Measurements from ENCODE around the gene USP10.
"Not testable (repeated sequence)": the region's sequence is repeated elsewhere in the genome, so short reads cannot be mapped to it uniquely, and the experiment has no call there.

The USP10 gene

DNA sequence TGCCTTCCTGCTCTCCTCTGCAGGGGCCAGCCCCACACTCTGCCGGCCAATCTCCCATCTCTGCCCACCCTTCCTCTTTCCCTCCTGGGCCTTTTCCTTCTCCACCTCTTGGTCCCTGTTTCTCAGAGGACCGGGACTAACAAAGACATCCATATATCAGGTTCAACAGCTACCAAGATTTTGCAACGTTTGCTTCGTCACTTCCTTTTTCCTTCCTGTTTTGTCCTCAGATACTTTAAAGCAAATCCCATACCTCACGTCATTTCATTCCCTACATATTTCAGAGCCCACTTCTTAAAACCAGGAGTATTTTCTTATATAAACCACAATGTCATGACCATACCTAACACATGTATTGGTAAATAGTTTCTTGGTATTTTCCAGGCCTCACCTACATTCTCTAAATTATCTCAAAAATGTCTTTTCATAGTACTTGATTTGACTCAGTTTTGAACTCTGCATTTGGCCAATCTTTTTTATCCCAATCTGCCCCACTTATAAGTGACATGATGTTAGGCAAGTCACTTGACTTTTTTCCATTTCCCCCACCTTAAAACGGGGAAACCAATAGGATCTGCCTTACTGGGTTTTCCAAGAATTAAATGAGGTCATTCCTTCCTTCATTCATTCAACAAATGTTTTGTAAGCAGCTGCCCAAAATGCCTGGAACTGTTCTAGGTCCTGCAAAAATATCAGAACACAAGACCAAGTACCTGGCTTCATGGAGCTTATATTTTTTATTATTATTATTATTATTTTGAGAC is 7.2 kb upstream of the USP10 start:
- no peak overlapping the region for H3K27ac ChIP-seq
- DNase-seq (ENCODE audit: low read depth, low spot score): no peak

DNA sequence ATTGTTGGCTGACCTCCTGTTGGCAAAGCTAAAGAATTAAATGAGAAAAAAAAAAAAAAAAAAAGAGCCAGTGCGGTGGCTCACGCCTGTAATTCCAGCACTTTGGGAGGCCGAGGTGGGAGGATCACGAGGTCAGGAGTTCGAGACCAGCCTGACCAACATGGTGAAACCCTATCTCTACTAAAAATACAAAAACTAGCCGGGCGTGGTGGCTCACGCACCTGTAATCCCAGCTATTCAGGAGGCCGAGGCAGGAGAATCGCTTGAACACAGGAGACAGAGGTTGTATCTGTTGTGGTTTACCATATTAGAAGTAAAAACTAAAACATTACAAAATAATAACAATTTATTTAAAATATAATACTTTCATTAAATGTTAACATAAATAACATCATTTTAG is 5.9 kb upstream of the USP10 start:
- DNase-seq (ENCODE audit: low read depth, low spot score); H3K27ac ChIP-seq: not testable (repeated sequence)

- no peak for DNase-seq (ENCODE audit: low read depth, low spot score)
- H3K27ac ChIP-seq: no peak overlapping the region
These were observed 4.8 kb upstream of the USP10 start for GRCh38 chr16:84694980-84695379.

GRCh38 chr16:84699147-84699711 is 571 bp upstream of the USP10 start:
- H3K27ac ChIP-seq: peak overlapping the region; percentile 53
- no peak for DNase-seq (ENCODE audit: low read depth, low spot score)

DNA sequence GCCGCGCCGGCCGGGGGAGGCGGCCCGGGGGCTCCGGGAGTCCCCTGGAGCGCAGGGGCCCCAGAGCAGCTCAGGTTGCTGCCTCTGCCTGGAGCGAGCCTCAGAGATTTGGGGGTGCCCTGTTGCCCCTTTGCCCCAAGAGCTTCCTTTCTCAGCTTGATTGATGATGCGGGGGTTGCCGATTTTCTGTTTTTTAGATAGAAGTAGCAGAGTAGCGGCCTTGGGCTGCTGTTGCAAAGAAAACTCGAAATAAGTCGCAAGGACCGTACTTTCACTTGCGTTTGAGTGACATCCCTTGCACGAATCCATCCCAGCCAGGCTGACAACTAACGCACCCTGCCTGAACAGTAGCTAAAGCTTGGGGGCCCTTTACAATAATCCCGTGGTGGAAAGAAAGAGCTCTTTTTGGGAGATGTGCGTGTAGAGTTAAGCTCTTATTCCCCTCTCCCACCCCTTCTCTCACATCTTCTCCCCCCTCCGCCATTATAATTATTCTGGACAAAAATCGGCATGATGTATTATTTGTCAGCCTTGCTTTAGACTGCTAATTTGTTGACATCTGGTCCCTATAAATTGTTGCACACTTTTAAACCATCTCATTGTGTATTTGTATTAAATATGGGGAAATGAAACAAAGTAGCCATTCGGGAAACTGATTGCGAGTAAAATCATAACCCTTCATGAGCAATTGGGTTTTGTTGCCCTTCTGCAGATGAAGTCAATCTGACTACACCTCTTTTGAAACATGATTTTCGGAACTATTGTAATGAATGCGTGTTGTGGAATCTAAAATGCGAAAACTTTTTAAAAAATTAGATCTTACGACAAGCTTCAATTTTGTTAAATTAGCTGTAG is 873 bp downstream of the USP10 start:
- no peak for DNase-seq (ENCODE audit: low read depth, low spot score)
- H3K27ac ChIP-seq: peak overlapping the region; percentile 53

DNA sequence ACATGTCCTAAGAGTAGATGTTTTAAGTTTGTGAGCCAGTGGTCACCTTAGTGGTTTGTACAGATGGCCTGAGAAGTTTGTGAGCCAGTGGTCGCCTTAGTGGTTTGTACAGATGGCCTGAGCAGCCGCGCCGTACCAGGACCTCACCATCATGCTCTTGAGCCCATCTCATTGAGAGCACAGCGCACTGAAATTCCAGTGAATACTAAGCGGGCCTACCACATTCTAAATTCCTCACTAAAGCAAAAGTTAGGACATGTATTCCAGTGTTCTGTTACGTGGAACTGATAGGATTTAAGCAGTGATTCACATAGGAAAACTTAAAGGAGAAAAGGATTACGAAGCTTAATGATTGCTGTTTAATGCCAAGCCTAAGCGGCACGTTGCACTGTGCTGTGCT is 3.9 kb downstream of the USP10 start:
- no peak for DNase-seq (ENCODE audit: low read depth, low spot score)
- no peak overlapping the region for H3K27ac ChIP-seq

- H3K27ac ChIP-seq: no peak overlapping the region
- DNase-seq (ENCODE audit: low read depth, low spot score): no peak
These were observed 4.5 kb downstream of the USP10 start for GRCh38 chr16:84704253-84704652.

DNA sequence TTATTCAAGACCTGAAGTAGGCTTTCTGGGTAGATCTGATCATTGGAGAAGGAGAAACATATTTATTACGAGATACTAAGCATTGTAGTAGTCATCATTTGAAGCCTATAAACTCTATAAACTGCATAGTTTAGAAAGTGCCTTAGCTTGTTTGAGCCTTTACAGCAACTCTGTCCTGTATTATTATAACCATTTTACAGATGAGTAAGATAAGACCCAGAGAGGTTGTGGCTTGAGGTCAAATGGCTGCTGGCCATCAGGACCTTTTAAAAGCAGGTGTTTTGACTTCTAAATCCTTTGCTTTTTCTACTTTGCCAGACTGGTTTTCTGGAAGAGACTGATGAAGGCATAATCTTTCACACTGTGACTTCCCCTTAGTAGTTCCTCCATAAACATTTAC is 7.1 kb downstream of the USP10 start:
- no peak for DNase-seq (ENCODE audit: low read depth, low spot score)
- H3K27ac ChIP-seq: no peak overlapping the region

DNA sequence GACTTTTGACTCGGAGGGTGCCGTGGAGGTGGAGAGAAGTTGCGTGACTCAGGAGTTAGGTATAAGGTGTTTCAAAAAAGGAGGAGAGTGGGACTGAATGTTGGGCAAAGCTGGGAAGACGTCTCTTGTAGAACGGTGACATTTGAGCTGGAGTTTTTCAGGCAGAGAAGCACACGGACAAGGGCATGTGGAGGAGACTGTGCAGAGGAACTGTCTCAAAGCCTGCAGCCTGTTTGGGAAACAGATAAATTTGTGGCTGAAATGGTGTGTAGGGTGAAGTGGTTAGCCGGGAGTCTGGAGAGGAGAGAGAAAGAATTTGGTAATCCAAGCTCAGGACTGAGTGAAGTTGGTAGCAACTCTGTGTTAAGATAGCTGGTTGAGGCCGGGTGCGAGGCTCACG is 9.8 kb downstream of the USP10 start:
- DNase-seq (ENCODE audit: low read depth, low spot score): no peak
- H3K27ac ChIP-seq: no peak overlapping the region

DNA sequence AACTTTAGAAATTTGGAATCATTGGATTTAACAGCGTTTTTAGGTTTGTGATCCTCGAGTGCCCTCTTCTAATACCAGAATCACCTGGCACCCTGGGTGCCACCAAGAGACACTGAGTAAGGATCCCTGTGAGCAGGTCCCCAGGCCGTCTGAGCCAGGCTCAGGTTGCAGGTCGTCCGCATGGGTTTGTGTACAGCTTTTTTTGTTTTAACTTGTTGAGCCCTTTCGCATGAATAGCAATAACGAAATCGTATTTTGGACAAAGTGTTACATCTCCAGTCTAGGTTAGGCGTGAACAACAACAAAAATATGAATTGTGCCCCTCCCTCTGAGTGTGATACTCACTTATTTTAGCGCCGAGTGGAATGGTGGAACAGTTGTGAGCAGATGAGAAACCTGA is 10.9 kb downstream of the USP10 start:
- no peak for DNase-seq (ENCODE audit: low read depth, low spot score)
- no peak overlapping the region for H3K27ac ChIP-seq

GRCh38 chr16:84712138-84712671 is 12.4 kb downstream of the USP10 start:
- DNase-seq (ENCODE audit: low read depth, low spot score): no peak
- H3K27ac ChIP-seq: no peak overlapping the region

DNA sequence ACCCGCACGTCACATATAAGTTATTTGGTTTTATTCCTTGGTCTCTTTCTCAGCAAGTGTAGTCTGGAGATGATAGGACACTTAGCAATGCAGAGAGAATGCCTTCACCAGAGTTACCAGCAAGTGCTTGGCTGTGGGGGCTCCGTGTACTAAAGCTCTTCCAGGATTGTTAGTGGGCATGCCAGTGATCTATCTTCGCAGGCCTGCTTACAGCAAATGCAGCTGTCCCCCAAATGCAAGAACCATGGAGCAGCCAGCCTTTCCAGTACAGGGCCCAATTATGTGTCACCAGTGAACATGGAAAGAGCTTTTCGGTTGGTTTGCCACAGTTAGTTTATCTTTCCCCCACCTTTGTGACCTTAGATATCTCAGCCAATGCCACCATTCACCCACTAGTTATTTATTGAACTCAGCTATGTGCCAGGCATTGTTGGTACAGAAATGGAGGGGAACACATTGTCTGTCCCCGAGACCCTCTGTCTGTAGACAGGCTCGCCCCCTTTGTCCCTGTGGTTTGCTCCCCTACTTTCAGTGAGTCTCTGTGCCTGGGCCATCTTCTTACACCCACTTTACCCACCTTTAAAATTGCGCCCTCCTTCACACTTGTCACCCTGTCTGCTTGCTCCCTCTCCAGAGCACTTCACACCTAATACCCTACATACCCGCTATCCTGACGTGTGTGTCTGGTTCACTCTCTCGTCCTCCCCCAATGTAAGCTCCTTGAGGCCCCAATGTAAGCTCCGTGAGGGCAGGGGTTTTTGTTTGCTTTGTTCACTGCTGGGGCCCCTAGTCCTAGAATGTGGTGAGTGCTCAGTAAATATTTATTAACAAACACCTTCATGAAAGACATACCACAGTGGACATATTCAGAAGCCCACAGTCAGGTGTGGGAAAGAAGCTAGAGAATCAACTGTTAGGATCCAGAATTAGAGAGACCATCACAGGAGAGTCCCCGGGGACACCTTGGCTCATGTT is 13.3 kb downstream of the USP10 start:
- DNase-seq (ENCODE audit: low read depth, low spot score): no peak
- no peak overlapping the region for H3K27ac ChIP-seq

- H3K27ac ChIP-seq: no peak overlapping the region
- DNase-seq (ENCODE audit: low read depth, low spot score): no peak
These were observed 14.2 kb downstream of the USP10 start for GRCh38 chr16:84714028-84714427.

DNA sequence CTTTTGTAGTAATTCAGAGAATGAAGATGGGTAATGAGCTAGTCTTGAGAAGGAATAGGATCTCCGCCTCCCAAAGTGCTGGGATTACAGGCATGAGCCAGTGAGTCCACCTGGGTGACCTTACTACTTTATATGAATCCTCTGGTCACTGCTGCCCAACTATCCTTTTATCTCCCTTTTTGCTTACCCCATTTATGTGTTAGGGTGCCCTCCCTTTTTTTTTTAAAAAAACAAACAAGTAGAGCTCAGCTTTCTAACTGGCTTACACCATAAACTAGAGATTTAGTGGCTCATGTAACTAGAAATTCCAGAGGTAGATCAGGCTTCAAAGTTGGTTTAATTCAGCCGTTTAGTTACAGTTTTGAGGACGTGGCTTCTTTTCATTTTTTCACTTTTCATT is 15.6 kb downstream of the USP10 start:
- no peak for DNase-seq (ENCODE audit: low read depth, low spot score)
- H3K27ac ChIP-seq: no peak overlapping the region

DNA sequence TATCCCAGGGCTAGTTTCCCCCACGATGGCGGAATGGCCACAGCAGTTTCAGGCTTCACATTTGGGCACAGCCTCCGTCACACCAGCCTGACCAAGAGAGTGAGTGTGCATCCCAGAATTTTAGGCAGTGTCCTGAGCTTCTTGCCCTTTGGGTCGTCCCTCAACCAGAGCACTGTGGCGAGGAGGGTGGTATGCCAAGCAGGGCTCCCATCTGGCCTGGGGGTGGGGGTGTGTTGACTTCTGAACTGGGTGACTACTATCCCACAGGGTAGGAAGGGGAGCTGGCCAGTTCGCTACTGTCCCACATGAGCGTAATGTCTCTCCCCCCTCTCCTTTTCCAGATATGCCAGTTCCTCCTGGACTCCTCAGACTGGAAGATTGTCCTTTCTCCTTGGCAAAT is 16.1 kb downstream of the USP10 start:
- no peak overlapping the region for H3K27ac ChIP-seq

DNA sequence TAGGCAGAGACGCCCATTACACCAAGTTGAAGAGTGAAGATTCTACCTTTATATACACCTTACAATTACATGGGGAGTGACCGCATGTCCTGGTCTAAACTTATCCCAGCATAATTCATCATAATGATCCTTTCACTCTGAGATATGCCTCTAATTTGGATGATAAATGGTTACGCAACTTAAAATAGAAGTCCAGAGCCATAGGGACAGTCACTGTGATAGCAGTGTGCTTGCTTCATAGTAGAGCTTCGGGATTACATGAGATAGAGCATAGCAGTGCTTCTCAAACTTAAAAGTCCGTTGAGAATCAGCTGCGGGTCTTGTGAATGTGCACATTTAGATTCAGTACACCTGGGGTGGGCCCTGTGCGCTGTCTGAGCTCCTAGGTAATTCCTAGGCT is 16.9 kb downstream of the USP10 start:
- no peak for DNase-seq (ENCODE audit: low read depth, low spot score)
- H3K27ac ChIP-seq: peak overlapping the region; percentile 22

More for the DNA sequence above, 16.1 kb downstream of the USP10 start:
- no peak for DNase-seq (ENCODE audit: low read depth, low spot score)

DNA sequence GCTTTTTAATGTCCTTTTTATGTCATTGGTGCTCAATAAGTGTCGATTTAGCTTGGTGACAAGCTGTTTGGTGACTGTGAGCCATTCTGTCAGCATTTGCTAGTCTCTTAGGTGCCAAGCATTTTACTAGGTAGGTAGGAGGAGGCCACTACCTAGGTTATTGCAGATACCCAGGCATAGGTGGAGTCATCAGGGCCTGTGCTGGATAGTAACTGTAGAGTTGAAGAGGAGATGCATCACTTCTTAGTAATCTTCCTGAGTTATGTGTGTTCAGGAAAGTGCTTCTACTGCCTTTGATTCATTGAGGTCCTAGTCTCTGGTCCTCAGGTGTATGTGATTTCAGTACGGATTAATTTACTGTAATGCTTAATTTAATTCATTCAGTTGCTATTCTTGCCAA is 17.7 kb downstream of the USP10 start:
- peak overlapping the region; percentile 22 for H3K27ac ChIP-seq
- no peak for DNase-seq (ENCODE audit: low read depth, low spot score)

GRCh38 chr16:84720177-84720579 is 20.4 kb downstream of the USP10 start:
- H3K27ac ChIP-seq: no peak overlapping the region
- no peak for DNase-seq (ENCODE audit: low read depth, low spot score)

DNA sequence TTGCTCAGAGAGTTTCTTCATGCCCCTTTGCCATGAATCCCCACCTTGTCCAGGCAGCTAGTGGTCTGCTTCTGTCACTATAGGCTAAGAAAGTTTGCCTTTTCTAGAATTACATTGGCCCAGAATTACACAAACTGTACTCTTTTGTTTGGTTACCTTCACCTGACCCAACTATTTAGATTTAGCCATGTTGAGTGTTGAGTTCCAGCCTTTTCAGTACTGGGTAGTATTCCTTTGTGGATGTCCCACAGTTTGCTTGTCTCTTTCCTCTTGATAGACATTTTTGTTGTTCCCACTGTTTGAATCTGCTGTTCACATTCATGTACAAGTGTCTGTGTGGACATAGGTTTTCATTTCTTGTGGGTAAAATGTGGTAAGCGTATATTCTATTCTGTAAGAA is 22.3 kb downstream of the USP10 start:
- H3K27ac ChIP-seq: no peak overlapping the region
- no peak for DNase-seq (ENCODE audit: low read depth, low spot score)

- H3K27ac ChIP-seq: no peak overlapping the region
- no peak for DNase-seq (ENCODE audit: low read depth, low spot score)
These were observed 24.1 kb downstream of the USP10 start for GRCh38 chr16:84723906-84724305.

Measured in epithelial cell of prostate (primary cell).